HepG2 (cell line): Measurements from ENCODE around the gene INPP4B. TPM values are rescaled to one million over a fixed set of nuclear protein-coding genes. Genes with fewer than 3 reads are reported as not detected.

Source experiments
- ATAC-seq: fragments of 200-7000 bp; cut with Tn5 transposase; 3 replicates; pipeline ENCODE4 v1.9.1; 2020; ENCODE audit warnings: mild to moderate bottlenecking, moderate library complexity
- BruUV-seq: library from RNA; stranded (reverse); fragments of 400-500 nt; replicated peaks from 2 replicates; lab custom pipeline; 2021; lab: Mats Ljungman, UMichigan
- CTCF ChIA-PET: fragments of 300-600 bp; formaldehyde crosslinking; extraction: SDS; loops from one replicate; lab custom pipeline; 2021; ENCODE audit warnings: low total read pairs, inconsistent platforms, low intra/inter-chr PET ratio; lab: Yijun Ruan, JAX
- POLR2A ChIA-PET: fragments of 350-600 bp; sonication (Branson Sonifier 250); formaldehyde crosslinking; loops from one replicate; lab custom pipeline; 2020; ENCODE audit warnings: antibody characterized with exemption, inconsistent platforms; lab: Yijun Ruan, JAX
- DNase-seq: peaks from one replicate; pipeline ENCODE4 v3.0.0-alpha.2; 2015; ENCODE audit warnings: low spot score
- FAIRE-seq: peaks from 3 replicates; lab custom pipeline; 2011; peaks lifted over from hg19 to GRCh38; lab: Jason Lieb, UNC
- H2AFZ ChIP-seq: one replicate; pipeline ENCODE4 v1.6.1; 2011; ENCODE audit warnings: low read length, inconsistent platforms
- H3K27ac ChIP-seq: fragments of 300-600 bp; 3 replicates; pipeline ENCODE4 v1.8.0; 2011; ENCODE audit warnings: mixed run types, mild to moderate bottlenecking, mixed read lengths, low read length, inconsistent platforms; ENCODE audit not compliant: insufficient read depth; ENCODE audit errors: extremely low read length
- H3K27me3 ChIP-seq, 2 experiments: fragments of 200-600 bp in 1 of 2; 2 replicates in 1 of 2; 3 replicates in 1 of 2; pipeline versions ENCODE4 v1.6.0 to v1.8.0; 2011; ENCODE audit warnings: low read length in 2 of 2, mild to moderate bottlenecking in 2 of 2, moderate library complexity in 2 of 2, inconsistent platforms in 1 of 2; ENCODE audit not compliant: insufficient read depth in 2 of 2, control insufficient read depth in 1 of 2
- H3K36me3 ChIP-seq, 2 experiments: fragments of 200-600 bp in 1 of 2; replicated peaks in 1 of 2; 2 replicates in 1 of 2; 3 replicates in 1 of 2; pipeline versions ENCODE4 v1.5.1 to v1.8.0; 2011; ENCODE audit warnings: low read length in 2 of 2, inconsistent platforms in 1 of 2; ENCODE audit not compliant: insufficient read depth in 2 of 2, control insufficient read depth in 1 of 2
- H3K4me1 ChIP-seq: 2 replicates; pipeline ENCODE4 v1.5.1; 2012; ENCODE audit warnings: low read length, inconsistent platforms; ENCODE audit not compliant: insufficient read depth
- H3K4me2 ChIP-seq: 2 replicates; pipeline ENCODE4 v1.6.0; 2011; ENCODE audit warnings: low read depth, low read length, inconsistent platforms
- H3K4me3 ChIP-seq, 3 experiments: fragments of 200-600 bp in 1 of 3; sonication (generic), shearing (Covaris generic) in 1 of 3; replicated peaks in 1 of 3; 2 replicates each; pipeline ENCODE4 v1.5.1; 2011 to 2016; ENCODE audit warnings: low read length in 3 of 3, inconsistent platforms in 2 of 3, low read depth in 2 of 3, mild to moderate bottlenecking in 2 of 3, control low read depth in 1 of 3, mixed read lengths in 1 of 3; ENCODE audit not compliant: insufficient read depth in 1 of 3
- H3K79me2 ChIP-seq: one replicate; pipeline ENCODE4 v1.6.1; 2011; ENCODE audit warnings: low read length, inconsistent platforms; ENCODE audit not compliant: insufficient read depth
- H3K9ac ChIP-seq: 2 replicates; pipeline ENCODE4 v1.6.0; 2011; ENCODE audit warnings: mild to moderate bottlenecking, low read depth, low read length, inconsistent platforms; ENCODE audit not compliant: insufficient read depth
- H3K9me3 ChIP-seq: 2 replicates; pipeline ENCODE4 v1.5.1; 2012; ENCODE audit warnings: mild to moderate bottlenecking, low read length
- H4K20me1 ChIP-seq: 2 replicates; pipeline ENCODE4 v1.6.0; 2011; ENCODE audit warnings: inconsistent platforms, mild to moderate bottlenecking, low read length, moderate library complexity; ENCODE audit not compliant: insufficient read depth
- NFE2 ChIP-seq: sonication (generic); formaldehyde crosslinking; IDR thresholded peaks from 2 replicates; pipeline ENCODE4 v1.4.0; 2020; ENCODE audit warnings: missing genetic modification reagents
- ZNF629 ChIP-seq: sonication (generic); formaldehyde crosslinking; conservative IDR thresholded peaks from 2 replicates; pipeline ENCODE4 v1.5.0; 2020; ENCODE audit warnings: missing genetic modification reagents
- ZNF790 ChIP-seq: sonication (generic); formaldehyde crosslinking; IDR thresholded peaks from 2 replicates; pipeline ENCODE4 v1.8.0; 2022; ENCODE audit warnings: missing genetic modification reagents, mild to moderate bottlenecking, borderline replicate concordance
- WGBS: methylation state at CpG from one replicate; pipeline ENCODE4 v1.1.6; 2017; ENCODE audit warnings: low lambda C conversion rate; 5-methylcytosine and 5-hydroxymethylcytosine counted together
- in situ Hi-C: cut with HindIII; loops from 2 replicates; pipeline ENCODE4 v1.10.0; 2017; ENCODE audit warnings: low pct_unique_long_range_greater_than_20kb; ENCODE audit not compliant: extremely low pct_ligation_motif_present
- intact Hi-C: fragments of 100-400 bp; cut with micrococcal nuclease; formaldehyde crosslinking; loops from one replicate; pipeline ENCODE4 v1.10.0; 2022; ENCODE audit not compliant: unreplicated experiment
- polyA plus RNA-seq, 8 experiments: library from polyadenylated mRNA; depleted of rRNA in 3 of 8; stranded (reverse) in 7 of 8; unstranded in 1 of 8; fragments of >200 nt; fragmentation: Illumina TruSeq in 4 of 8; extraction: Trizol in 4 of 8; gene quantifications; 2 replicates each; pipeline versions ENCODE4 v1.2.1 to v1.2.3, GENCODE V29; 2011 to 2016; ENCODE audit warnings: low read depth in 4 of 8, missing spikeins in 1 of 8, mixed read lengths in 1 of 8; ENCODE audit not compliant: insufficient read depth in 1 of 8
- total RNA-seq, 5 experiments: library from RNA; depleted of rRNA; stranded (reverse); fragments of >200 nt; fragmentation: Illumina TruSeq; extraction: Trizol; gene quantifications; 2 replicates each; pipeline ENCODE4 v1.2.3, GENCODE V29; 2016; ENCODE audit warnings: low read depth in 1 of 5
- TF ChIP-seq, protein P1 (sequence below): sonication (generic); formaldehyde crosslinking; conservative IDR thresholded peaks from 2 replicates; pipeline ENCODE4 v1.4.0; 2020; ENCODE audit warnings: missing genetic modification reagents
- TF ChIP-seq, protein P2 (sequence below): fragments of 450-650 bp; IDR thresholded peaks from 2 replicates; pipeline ENCODE4 v1.6.1; 2016
- TF ChIP-seq, protein P3 (sequence below): sonication (generic); formaldehyde crosslinking; IDR thresholded peaks from 2 replicates; pipeline ENCODE4 v1.5.0; 2020; ENCODE audit warnings: mild to moderate bottlenecking, missing genetic modification reagents, moderate library complexity

Gene INPP4B
- total and polyA plus RNA-seq, 2 of the 13 experiments (the other 11 are each of a cell fraction or from before 2014, with no cell fraction given), result not detected

- Histone ChIP-seq H2AFZ (no peak overlapping the region), H3K9me3 (no peaks in the 10 kb centered on the region)
- TF ChIP-seq, protein P1, sequence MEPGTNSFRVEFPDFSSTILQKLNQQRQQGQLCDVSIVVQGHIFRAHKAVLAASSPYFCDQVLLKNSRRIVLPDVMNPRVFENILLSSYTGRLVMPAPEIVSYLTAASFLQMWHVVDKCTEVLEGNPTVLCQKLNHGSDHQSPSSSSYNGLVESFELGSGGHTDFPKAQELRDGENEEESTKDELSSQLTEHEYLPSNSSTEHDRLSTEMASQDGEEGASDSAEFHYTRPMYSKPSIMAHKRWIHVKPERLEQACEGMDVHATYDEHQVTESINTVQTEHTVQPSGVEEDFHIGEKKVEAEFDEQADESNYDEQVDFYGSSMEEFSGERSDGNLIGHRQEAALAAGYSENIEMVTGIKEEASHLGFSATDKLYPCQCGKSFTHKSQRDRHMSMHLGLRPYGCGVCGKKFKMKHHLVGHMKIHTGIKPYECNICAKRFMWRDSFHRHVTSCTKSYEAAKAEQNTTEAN (CRISPR knock-in tag), result no peak
- TF ChIP-seq, protein P2, sequence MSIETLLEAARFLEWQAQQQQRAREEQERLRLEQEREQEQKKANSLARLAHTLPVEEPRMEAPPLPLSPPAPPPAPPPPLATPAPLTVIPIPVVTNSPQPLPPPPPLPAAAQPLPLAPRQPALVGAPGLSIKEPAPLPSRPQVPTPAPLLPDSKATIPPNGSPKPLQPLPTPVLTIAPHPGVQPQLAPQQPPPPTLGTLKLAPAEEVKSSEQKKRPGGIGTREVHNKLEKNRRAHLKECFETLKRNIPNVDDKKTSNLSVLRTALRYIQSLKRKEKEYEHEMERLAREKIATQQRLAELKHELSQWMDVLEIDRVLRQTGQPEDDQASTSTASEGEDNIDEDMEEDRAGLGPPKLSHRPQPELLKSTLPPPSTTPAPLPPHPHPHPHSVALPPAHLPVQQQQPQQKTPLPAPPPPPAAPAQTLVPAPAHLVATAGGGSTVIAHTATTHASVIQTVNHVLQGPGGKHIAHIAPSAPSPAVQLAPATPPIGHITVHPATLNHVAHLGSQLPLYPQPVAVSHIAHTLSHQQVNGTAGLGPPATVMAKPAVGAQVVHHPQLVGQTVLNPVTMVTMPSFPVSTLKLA, result no peak
- no peak for TF ChIP-seq ZNF790
- no peak for TF ChIP-seq NFE2 (CRISPR knock-in tag)
- TF ChIP-seq ZNF629 (CRISPR knock-in tag), result no peak
- TF ChIP-seq, protein P3, sequence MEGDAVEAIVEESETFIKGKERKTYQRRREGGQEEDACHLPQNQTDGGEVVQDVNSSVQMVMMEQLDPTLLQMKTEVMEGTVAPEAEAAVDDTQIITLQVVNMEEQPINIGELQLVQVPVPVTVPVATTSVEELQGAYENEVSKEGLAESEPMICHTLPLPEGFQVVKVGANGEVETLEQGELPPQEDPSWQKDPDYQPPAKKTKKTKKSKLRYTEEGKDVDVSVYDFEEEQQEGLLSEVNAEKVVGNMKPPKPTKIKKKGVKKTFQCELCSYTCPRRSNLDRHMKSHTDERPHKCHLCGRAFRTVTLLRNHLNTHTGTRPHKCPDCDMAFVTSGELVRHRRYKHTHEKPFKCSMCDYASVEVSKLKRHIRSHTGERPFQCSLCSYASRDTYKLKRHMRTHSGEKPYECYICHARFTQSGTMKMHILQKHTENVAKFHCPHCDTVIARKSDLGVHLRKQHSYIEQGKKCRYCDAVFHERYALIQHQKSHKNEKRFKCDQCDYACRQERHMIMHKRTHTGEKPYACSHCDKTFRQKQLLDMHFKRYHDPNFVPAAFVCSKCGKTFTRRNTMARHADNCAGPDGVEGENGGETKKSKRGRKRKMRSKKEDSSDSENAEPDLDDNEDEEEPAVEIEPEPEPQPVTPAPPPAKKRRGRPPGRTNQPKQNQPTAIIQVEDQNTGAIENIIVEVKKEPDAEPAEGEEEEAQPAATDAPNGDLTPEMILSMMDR (CRISPR knock-in tag), result no peak
- TF ChIP-seq, all 625 proteins: peak for 0
- Histone ChIP-seq H3K4me3 (no peak overlapping the region), H4K20me1 (no peaks in the 10 kb centered on the region), H3K27ac (no peak overlapping the region), H3K27me3 (peaks cover 2 to 21% of the 10 kb centered on the region in 2 experiments; a peak in 4 of 5 replicates), H3K4me1 (no peaks in the 10 kb centered on the region), H3K36me3 (no peaks in the 10 kb centered on the region), H3K9ac (no peak overlapping the region), H3K4me2 (no peak overlapping the region), H3K79me2 (no peaks in the 10 kb centered on the region)
- WGBS, result 50% methylated on average over 38 of the region's 43 CpGs
- BruUV-seq, result no TSS peak
- DNase-seq (no peak), FAIRE-seq (no peak), ATAC-seq (no peak)
- intact Hi-C loops, result loop anchor here (10.0 kb wide), 1 partner anchor 561 kb away; no protein-coding TSS in a partner anchor
- CTCF ChIA-PET, result no interaction called here
- in situ Hi-C loops, result loop anchor here (5.0 to 25.0 kb wide), 3 partner anchors 488 to 1683 kb away; no protein-coding TSS in a partner anchor
- POLR2A ChIA-PET, result no interaction called here
These were observed 601 bp downstream of the INPP4B start for GRCh38 chr4:142845293-142846107.
